Measurements from ENCODE around the gene PARD3. TPM values are rescaled to one million over a fixed set of nuclear protein-coding genes. Genes with fewer than 3 reads are reported as not detected.
"Not testable (repeated sequence)": the region's sequence is repeated elsewhere in the genome, so short reads cannot be mapped to it uniquely, and the experiment has no call there.

PARD3 gene
- total and polyA plus RNA-seq, 4 experiments from 2014 or later: 0.13 to 0.25 TPM; not detected in 2

- Mint-ChIP-seq H3K9me3 (peaks cover 0 to 1% (median 0%) of the 10 kb centered on the region in 8 donors), H3K4me3 (no peak overlapping the region), H3K36me3 (no peaks in the 10 kb centered on the region), H3K27ac (no peak overlapping the region), H3K4me1 (no peaks in the 10 kb centered on the region), H3K27me3 (no peaks in the 10 kb centered on the region)
- DNase-seq: no peak
- Histone ChIP-seq H3K4me1 (ENCODE audit: insufficient read depth, low read length) (no peaks in the 10 kb centered on the region), H3K27ac (ENCODE audit: low read depth, low read length) (no peak overlapping the region), H3K4me3 (ENCODE audit: low read length in 2 of 2) (no peak overlapping the region), H3K9me3 (ENCODE audit: control insufficient read depth in 1 of 2, low read length in 2 of 2) (no peaks in the 10 kb centered on the region), H3K27me3 (ENCODE audit: insufficient read depth, low read length) (no peaks in the 10 kb centered on the region), H3K36me3 (ENCODE audit: insufficient read depth, low read length) (no peaks in the 10 kb centered on the region)
- CTCF ChIA-PET (ENCODE audit: partially characterized antibody): no interaction called here
- intact Hi-C loops (cut with micrococcal nuclease): no loop called here
- POLR2A ChIA-PET (ENCODE audit: partially characterized antibody): no interaction called here
Measured at GRCh38 chr10:34400075-34400474, 415.0 kb downstream of the PARD3 start.

DNA sequence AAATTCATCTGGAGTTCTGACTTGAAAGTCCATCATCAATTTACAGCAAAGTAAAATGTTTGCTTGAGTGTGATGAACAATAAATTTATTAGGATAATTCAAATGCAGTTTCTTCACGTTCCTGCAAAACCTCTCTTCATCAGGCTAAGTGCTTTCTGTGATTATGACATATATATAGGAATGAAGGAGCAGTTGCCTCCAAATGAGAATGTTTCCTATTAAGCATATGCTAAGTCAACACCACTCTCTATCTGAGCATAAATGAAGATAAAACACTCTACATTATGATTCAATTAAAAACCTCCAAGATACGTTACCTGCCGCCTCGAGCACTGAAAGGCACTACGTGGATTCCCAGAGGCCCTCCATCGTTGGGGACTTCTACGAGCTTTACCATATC lies 416.1 kb downstream of the PARD3 start:
- Mint-ChIP-seq H3K9me3 (peaks cover 0 to 1% (median 0%) of the 10 kb centered on the region in 8 donors), H3K36me3 (no peaks in the 10 kb centered on the region), H3K4me1 (no peaks in the 10 kb centered on the region), H3K4me3 (no peak overlapping the region), H3K27me3 (no peaks in the 10 kb centered on the region), H3K27ac (no peak overlapping the region)
- Histone ChIP-seq H3K36me3 (ENCODE audit: insufficient read depth, low read length) (no peaks in the 10 kb centered on the region), H3K9me3 (ENCODE audit: control insufficient read depth in 1 of 2, low read length in 2 of 2) (no peaks in the 10 kb centered on the region), H3K27me3 (ENCODE audit: insufficient read depth, low read length) (no peaks in the 10 kb centered on the region), H3K4me1 (ENCODE audit: insufficient read depth, low read length) (no peaks in the 10 kb centered on the region), H3K4me3 (ENCODE audit: low read length in 2 of 2) (no peak overlapping the region), H3K27ac (ENCODE audit: low read depth, low read length) (no peak overlapping the region)
- ChIA-PET CTCF (ENCODE audit: partially characterized antibody) (no interaction called here), POLR2A (ENCODE audit: partially characterized antibody) (no interaction called here)
- intact Hi-C loops (cut with micrococcal nuclease): no loop called here
- no peak for DNase-seq

DNA sequence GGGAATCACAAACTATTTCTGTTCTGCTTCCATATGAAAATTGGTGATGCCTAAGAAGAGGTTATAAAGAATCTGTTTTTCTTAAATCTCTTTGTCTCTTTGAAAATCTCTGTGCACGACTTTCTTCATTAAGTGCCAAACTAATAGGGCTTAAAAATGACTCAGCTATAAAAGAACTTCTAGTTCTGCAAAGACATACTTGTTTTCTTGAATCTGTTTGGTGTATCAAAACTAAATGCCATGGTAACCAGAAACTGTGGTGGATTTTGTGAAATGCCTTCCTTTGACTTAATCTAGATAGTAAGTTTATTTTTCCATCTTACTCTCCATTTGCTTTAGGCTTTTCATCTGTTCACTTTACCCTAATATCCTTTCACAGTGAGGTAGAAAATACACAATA lies 417.8 kb downstream of the PARD3 start:
- Mint-ChIP-seq H3K36me3 (no peaks in the 10 kb centered on the region), H3K4me1 (no peaks in the 10 kb centered on the region), H3K9me3 (peaks cover 0 to 1% (median 0%) of the 10 kb centered on the region in 8 donors), H3K27ac (no peak overlapping the region), H3K4me3 (no peak overlapping the region), H3K27me3 (peaks cover 0 to 1% of the 10 kb centered on the region in 2 donors)
- H3K4me1 ChIP-seq (ENCODE audit: insufficient read depth, low read length): no peaks in the 10 kb centered on the region
- H3K27me3 ChIP-seq (ENCODE audit: insufficient read depth, low read length): no peaks in the 10 kb centered on the region
- intact Hi-C loops (cut with micrococcal nuclease): no loop called here
- DNase-seq: no peak
- no peaks in the 10 kb centered on the region for H3K36me3 ChIP-seq (ENCODE audit: insufficient read depth, low read length)
- ChIA-PET CTCF (ENCODE audit: partially characterized antibody) (no interaction called here), POLR2A (ENCODE audit: partially characterized antibody) (no interaction called here)
- no peaks in the 10 kb centered on the region for H3K9me3 ChIP-seq (ENCODE audit: control insufficient read depth in 1 of 2, low read length in 2 of 2)
- H3K4me3 ChIP-seq (ENCODE audit: low read length in 2 of 2): no peak overlapping the region
- H3K27ac ChIP-seq (ENCODE audit: low read depth, low read length): no peak overlapping the region

DNA sequence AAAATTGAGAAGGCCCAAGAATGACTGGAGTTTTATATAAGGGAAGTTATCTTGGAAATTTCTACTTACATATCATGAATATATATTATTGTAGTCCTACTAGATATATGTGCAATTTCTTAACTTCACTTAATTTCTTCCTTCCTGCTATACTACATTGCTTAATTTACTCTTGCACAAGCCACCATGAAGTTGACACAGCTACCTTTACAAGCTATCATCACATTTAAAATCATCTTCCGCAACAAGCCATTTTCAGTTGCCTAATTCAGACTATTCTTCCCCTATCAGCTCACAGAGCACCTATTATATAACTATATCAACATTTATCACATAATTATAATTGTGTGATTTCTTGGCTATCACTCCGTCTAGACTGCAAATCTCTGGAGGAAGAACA lies 418.4 kb downstream of the PARD3 start:
- Mint-ChIP-seq H3K36me3 (no peaks in the 10 kb centered on the region), H3K27ac (no peak overlapping the region), H3K4me1 (no peaks in the 10 kb centered on the region), H3K27me3 (peaks cover 0 to 1% of the 10 kb centered on the region in 2 donors), H3K9me3 (peaks cover 0 to 1% (median 0%) of the 10 kb centered on the region in 8 donors), H3K4me3 (no peak overlapping the region)
- Histone ChIP-seq H3K36me3 (ENCODE audit: insufficient read depth, low read length) (no peaks in the 10 kb centered on the region), H3K27ac (ENCODE audit: low read depth, low read length) (no peak overlapping the region), H3K27me3 (ENCODE audit: insufficient read depth, low read length) (no peaks in the 10 kb centered on the region), H3K9me3 (ENCODE audit: control insufficient read depth in 1 of 2, low read length in 2 of 2) (no peaks in the 10 kb centered on the region), H3K4me3 (ENCODE audit: low read length in 2 of 2) (no peak overlapping the region), H3K4me1 (ENCODE audit: insufficient read depth, low read length) (no peaks in the 10 kb centered on the region)
- CTCF ChIA-PET (ENCODE audit: partially characterized antibody): no interaction called here
- POLR2A ChIA-PET (ENCODE audit: partially characterized antibody): no interaction called here
- intact Hi-C loops (cut with micrococcal nuclease): no loop called here
- no peak for DNase-seq

GRCh38 chr10:34392641-34393170 lies 422.4 kb downstream of the PARD3 start:
- no peak overlapping the region for H3K27ac Mint-ChIP-seq
- ChIA-PET POLR2A (ENCODE audit: partially characterized antibody) (no interaction called here), CTCF (ENCODE audit: partially characterized antibody) (no interaction called here)
- Histone ChIP-seq H3K27ac (ENCODE audit: low read depth, low read length) (no peak overlapping the region), H3K9me3 (ENCODE audit: control insufficient read depth in 1 of 2, low read length in 2 of 2) (no peaks in the 10 kb centered on the region), H3K36me3 (ENCODE audit: insufficient read depth, low read length) (no peaks in the 10 kb centered on the region), H3K4me1 (ENCODE audit: insufficient read depth, low read length) (no peaks in the 10 kb centered on the region), H3K4me3 (ENCODE audit: low read length in 2 of 2) (no peak overlapping the region), H3K27me3 (ENCODE audit: insufficient read depth, low read length) (no peaks in the 10 kb centered on the region)
- H3K4me1 Mint-ChIP-seq: no peaks in the 10 kb centered on the region
- peaks cover 0 to 1% of the 10 kb centered on the region in 2 donors for H3K27me3 Mint-ChIP-seq
- no peaks in the 10 kb centered on the region for H3K36me3 Mint-ChIP-seq
- no peak for DNase-seq
- H3K4me3 Mint-ChIP-seq: no peak overlapping the region
- intact Hi-C loops (cut with micrococcal nuclease): no loop called here
- H3K9me3 Mint-ChIP-seq: peaks cover 0 to 1% (median 0%) of the 10 kb centered on the region in 8 donors

DNA sequence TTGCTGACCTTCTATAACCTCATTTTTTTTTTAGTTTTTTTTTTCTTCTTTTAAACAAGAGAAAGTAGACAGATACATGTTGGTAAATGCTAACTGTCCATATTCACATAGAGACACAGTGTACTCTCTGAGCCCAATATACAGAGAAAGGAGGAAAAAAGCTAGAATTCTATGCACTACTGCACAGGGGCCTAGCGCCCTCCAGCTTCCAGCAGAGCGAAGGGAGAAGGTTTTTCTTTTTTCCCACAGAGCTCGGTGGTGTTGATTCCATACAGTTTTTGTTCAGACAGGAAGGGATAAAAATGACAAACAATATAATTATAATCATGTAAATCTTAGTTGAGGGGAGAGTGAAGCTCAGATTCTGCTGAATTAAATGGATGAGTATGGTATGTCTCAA lies 423.9 kb downstream of the PARD3 start:
- H3K4me3 Mint-ChIP-seq; intact Hi-C loops (cut with micrococcal nuclease); H3K9me3 Mint-ChIP-seq; DNase-seq; H3K36me3 Mint-ChIP-seq; POLR2A ChIA-PET (ENCODE audit: partially characterized antibody); H3K27me3 ChIP-seq (ENCODE audit: insufficient read depth, low read length); H3K36me3 ChIP-seq (ENCODE audit: insufficient read depth, low read length); H3K4me1 Mint-ChIP-seq; H3K4me1 ChIP-seq (ENCODE audit: insufficient read depth, low read length); H3K27ac Mint-ChIP-seq; CTCF ChIA-PET (ENCODE audit: partially characterized antibody); H3K27ac ChIP-seq (ENCODE audit: low read depth, low read length); H3K9me3 ChIP-seq (ENCODE audit: control insufficient read depth in 1 of 2, low read length in 2 of 2); H3K27me3 Mint-ChIP-seq; H3K4me3 ChIP-seq (ENCODE audit: low read length in 2 of 2): not testable (repeated sequence)

- H3K9me3 ChIP-seq (ENCODE audit: control insufficient read depth in 1 of 2, low read length in 2 of 2): no peaks in the 10 kb centered on the region
- H3K27ac Mint-ChIP-seq: no peak overlapping the region
- no peak for DNase-seq
- H3K27me3 ChIP-seq (ENCODE audit: insufficient read depth, low read length): no peaks in the 10 kb centered on the region
- no peak overlapping the region for H3K4me3 ChIP-seq (ENCODE audit: low read length in 2 of 2)
- H3K9me3 Mint-ChIP-seq: no peaks in the 10 kb centered on the region
- no peaks in the 10 kb centered on the region for H3K36me3 ChIP-seq (ENCODE audit: insufficient read depth, low read length)
- no peaks in the 10 kb centered on the region for H3K36me3 Mint-ChIP-seq
- ChIA-PET CTCF (ENCODE audit: partially characterized antibody) (no interaction called here), POLR2A (ENCODE audit: partially characterized antibody) (no interaction called here)
- no peak overlapping the region for H3K27ac ChIP-seq (ENCODE audit: low read depth, low read length)
- no peak overlapping the region for H3K4me3 Mint-ChIP-seq
- H3K27me3 Mint-ChIP-seq: peaks cover 0 to 1% of the 10 kb centered on the region in 2 donors
- no peaks in the 10 kb centered on the region for H3K4me1 Mint-ChIP-seq
- intact Hi-C loops (cut with micrococcal nuclease): no loop called here
- H3K4me1 ChIP-seq (ENCODE audit: insufficient read depth, low read length): no peaks in the 10 kb centered on the region
Measured at GRCh38 chr10:34389801-34390200, 425.3 kb downstream of the PARD3 start.

- ChIA-PET CTCF (ENCODE audit: partially characterized antibody) (no interaction called here), POLR2A (ENCODE audit: partially characterized antibody) (no interaction called here)
- no peak overlapping the region for H3K4me3 Mint-ChIP-seq
- no peaks in the 10 kb centered on the region for H3K36me3 Mint-ChIP-seq
- H3K4me1 Mint-ChIP-seq: no peaks in the 10 kb centered on the region
- H3K9me3 Mint-ChIP-seq: no peaks in the 10 kb centered on the region
- no peak for DNase-seq
- Histone ChIP-seq H3K4me1 (ENCODE audit: insufficient read depth, low read length) (no peaks in the 10 kb centered on the region), H3K9me3 (ENCODE audit: control insufficient read depth in 1 of 2, low read length in 2 of 2) (no peaks in the 10 kb centered on the region), H3K27me3 (ENCODE audit: insufficient read depth, low read length) (no peaks in the 10 kb centered on the region), H3K4me3 (ENCODE audit: low read length in 2 of 2) (no peak overlapping the region), H3K36me3 (ENCODE audit: insufficient read depth, low read length) (no peaks in the 10 kb centered on the region), H3K27ac (ENCODE audit: low read depth, low read length) (no peak overlapping the region)
- H3K27me3 Mint-ChIP-seq: peaks cover 0 to under 1% of the 10 kb centered on the region in 2 donors
- intact Hi-C loops (cut with micrococcal nuclease): no loop called here
- no peak overlapping the region for H3K27ac Mint-ChIP-seq
Measured at GRCh38 chr10:34386921-34387320, 428.2 kb downstream of the PARD3 start.

All from CD4-positive, alpha-beta memory T cell (primary cell).